ENCODE results near the gene RABGGTA. TPM values are rescaled to one million over a fixed set of nuclear protein-coding genes. Genes with fewer than 3 reads are reported as not detected.

The RABGGTA gene
- total RNA-seq, 1 experiment from 2014 or later = 25.6 TPM

- no peaks in the 10 kb centered on the region for H3K4me1 ChIP-seq (ENCODE audit: insufficient read depth, low read length)
- H2BK120ac ChIP-seq (ENCODE audit: low read depth, low read length, poor library complexity, severe bottlenecking) = no peak overlapping the region
- no peaks in the 10 kb centered on the region for H3K79me2 ChIP-seq (ENCODE audit: insufficient read depth, low read length)
- H3T11ph ChIP-seq (ENCODE audit: low read length) = no peak overlapping the region
- no peak overlapping the region for H3K27ac ChIP-seq (ENCODE audit: insufficient read length, low read depth, low read length)
- Mint-ChIP-seq H3K27ac (no peak overlapping the region), H3K27me3 (ENCODE audit: low read depth) (no peaks in the 10 kb centered on the region), H3K36me3 (ENCODE audit: insufficient read depth in 1 of 3, low read depth in 3 of 3) (peaks cover 7 to 48% (median 17%) of the 10 kb centered on the region in 3 experiments; a peak in 6 of 7 replicates), H3K9me3 (no peaks in the 10 kb centered on the region), H3K4me3 (no peak overlapping the region; a peak in 1 of 5 replicates), H3K4me1 (peaks cover under 1 to 5% of the 10 kb centered on the region in 2 experiments)
- H3K9ac ChIP-seq (ENCODE audit: extremely low read depth, insufficient read length, low read length) = no peak overlapping the region
- H3K14ac ChIP-seq (ENCODE audit: insufficient read depth, low read length) = no peak overlapping the region
- no peaks in the 10 kb centered on the region for H3K9me3 ChIP-seq (ENCODE audit: control insufficient read depth, low read depth, low read length)
- H2BK12ac ChIP-seq (ENCODE audit: insufficient read length, low read depth, low read length) = no peak overlapping the region
- no peak overlapping the region for H3K23ac ChIP-seq (ENCODE audit: insufficient read length, low read depth, low read length)
- no peak overlapping the region for H4K8ac ChIP-seq (replicated peaks; ENCODE audit: insufficient read length, low read depth, low read length)
- no peaks in the 10 kb centered on the region for H3K27me3 ChIP-seq (ENCODE audit: insufficient read depth, low read length)
- H2BK20ac ChIP-seq (ENCODE audit: low read depth, low read length, poor library complexity, severe bottlenecking) = no peak overlapping the region
- H3K4me2 ChIP-seq (ENCODE audit: insufficient read depth, insufficient read length, low read length) = no peak overlapping the region
- H2BK15ac ChIP-seq (ENCODE audit: low read depth, low read length) = no peak overlapping the region
- no peak for DNase-seq
- WGBS (ENCODE audit: extremely low coverage, insufficient read length, low lambda C conversion rate) = no CpG with 5 or more reads among the region's 11 CpGs
- H2BK5ac ChIP-seq (ENCODE audit: insufficient read length, low read length) = no peak overlapping the region
- no peak overlapping the region for H3K56ac ChIP-seq (ENCODE audit: insufficient read length, low read depth, low read length)
- H4K91ac ChIP-seq (ENCODE audit: insufficient read length, low read depth, low read length) = no peak overlapping the region
- TF ChIP-seq CTCF (conservative IDR thresholded peaks at IDR 0.05) = no peak
- H2AK5ac ChIP-seq (ENCODE audit: insufficient read length, low read length) = no peak overlapping the region
- H4K5ac ChIP-seq (ENCODE audit: insufficient read length, low read depth, low read length) = no peak overlapping the region
- H4K20me1 ChIP-seq (ENCODE audit: control insufficient read depth, insufficient read depth, insufficient read length) = no peaks in the 10 kb centered on the region
- H2AFZ ChIP-seq (ENCODE audit: low read length) = no peak overlapping the region
- no peak overlapping the region for H3K4ac ChIP-seq (ENCODE audit: low read depth, low read length)
- H3K79me1 ChIP-seq (ENCODE audit: insufficient read depth, low read depth, low read length, poor library complexity, severe bottlenecking) = no peaks in the 10 kb centered on the region
- H3K18ac ChIP-seq (ENCODE audit: insufficient read length, low read depth, low read length) = no peak overlapping the region
- H3K23me2 ChIP-seq (ENCODE audit: insufficient read length, low read depth, low read length, poor library complexity, severe bottlenecking) = no peaks in the 10 kb centered on the region
Measured at GRCh38 chr14:24292118-24292807, 20.9 kb upstream of the RABGGTA start.

Data from H9 (cell line).